ENCODE data around the gene COX8C. TPM values are rescaled to one million over a fixed set of nuclear protein-coding genes. Genes with fewer than 3 reads are reported as not detected.

COX8C gene
- polyA plus RNA-seq, 1 of the 3 experiments (the other 2 are of a cell fraction), result not detected

DNA sequence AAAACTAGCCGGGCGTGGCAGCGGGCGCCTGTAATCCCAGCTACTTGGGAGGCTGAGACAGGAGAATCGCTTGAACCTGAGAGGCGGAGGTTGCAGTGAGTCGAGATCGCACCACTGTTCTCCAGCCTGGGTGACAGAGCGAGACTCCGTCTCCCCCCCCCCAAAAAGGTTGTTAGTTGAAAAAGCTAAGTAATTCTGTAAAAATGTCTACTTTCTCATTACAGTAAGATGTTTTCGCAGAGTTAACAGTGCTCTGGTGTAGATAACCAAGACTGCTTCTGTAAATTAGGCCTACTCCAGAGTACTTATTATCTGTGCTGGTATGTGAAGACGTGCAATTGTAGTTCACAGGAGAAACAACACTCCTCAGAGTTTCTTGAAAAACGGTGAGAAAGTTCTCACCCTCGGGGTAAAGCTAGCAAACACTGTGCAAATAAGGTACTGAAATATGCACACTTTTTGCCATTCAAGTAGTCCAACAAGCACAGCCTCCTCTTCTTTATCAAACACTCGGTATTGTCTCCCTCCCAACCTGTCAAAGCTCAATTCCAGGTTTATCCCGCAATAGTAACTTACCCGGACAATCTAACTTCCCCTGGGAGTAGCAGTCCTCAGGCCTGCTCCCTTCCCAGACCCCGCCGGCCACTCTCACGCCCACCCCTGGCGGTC, 15.1 kb upstream of the COX8C start:
- no peaks in the 10 kb centered on the region for H3K9me3 ChIP-seq
- DNase-seq, result no peak
- peak overlapping the region; percentile 89 for H3K4me2 ChIP-seq
- H2AFZ ChIP-seq (ENCODE audit: low read depth), result 0 out of 2 replicates have a peak overlapping the region, but pooled peaks have one; percentile 56
- H3F3A ChIP-seq (replicated peaks; ENCODE audit: insufficient read depth), result no peaks in the 10 kb centered on the region
- H3K36me3 ChIP-seq (replicated peaks in 1 of 2; ENCODE audit: control insufficient read depth in 1 of 2, insufficient read depth in 2 of 2, low read length in 1 of 2), result no peaks in the 10 kb centered on the region
- H4K20me1 ChIP-seq (ENCODE audit: insufficient read depth), result peaks cover 44% of the 10 kb centered on the region
- 27% methylated on average over 16 of the region's 21 CpGs for WGBS (ENCODE audit: low lambda C conversion rate)
- POLR2A ChIA-PET, result interaction anchor here (0.6 kb wide), 1 partner anchor 211 kb away, joined by 4 read pairs; no protein-coding TSS in a partner anchor
- H3K9ac ChIP-seq, result peak overlapping the region; percentile 92
- no peaks in the 10 kb centered on the region for H3K27me3 ChIP-seq (ENCODE audit: insufficient read depth)
- peaks cover 59% of the 10 kb centered on the region for H3K79me2 ChIP-seq (ENCODE audit: insufficient read depth)
- H3K27ac ChIP-seq (ENCODE audit: low read depth in 2 of 2, low read length in 1 of 2), result peak overlapping the region; percentile 89 to 90
- H3K4me1 ChIP-seq (ENCODE audit: control insufficient read depth in 1 of 2, insufficient read depth in 2 of 2, low read depth in 1 of 2, low read length in 1 of 2), result peaks cover 0 to 19% of the 10 kb centered on the region in 2 experiments; a peak in 3 of 4 replicates
- TF ChIP-seq ELF1 (IDR thresholded peaks at IDR 0.05), result no peak
- TF ChIP-seq, protein P1, sequence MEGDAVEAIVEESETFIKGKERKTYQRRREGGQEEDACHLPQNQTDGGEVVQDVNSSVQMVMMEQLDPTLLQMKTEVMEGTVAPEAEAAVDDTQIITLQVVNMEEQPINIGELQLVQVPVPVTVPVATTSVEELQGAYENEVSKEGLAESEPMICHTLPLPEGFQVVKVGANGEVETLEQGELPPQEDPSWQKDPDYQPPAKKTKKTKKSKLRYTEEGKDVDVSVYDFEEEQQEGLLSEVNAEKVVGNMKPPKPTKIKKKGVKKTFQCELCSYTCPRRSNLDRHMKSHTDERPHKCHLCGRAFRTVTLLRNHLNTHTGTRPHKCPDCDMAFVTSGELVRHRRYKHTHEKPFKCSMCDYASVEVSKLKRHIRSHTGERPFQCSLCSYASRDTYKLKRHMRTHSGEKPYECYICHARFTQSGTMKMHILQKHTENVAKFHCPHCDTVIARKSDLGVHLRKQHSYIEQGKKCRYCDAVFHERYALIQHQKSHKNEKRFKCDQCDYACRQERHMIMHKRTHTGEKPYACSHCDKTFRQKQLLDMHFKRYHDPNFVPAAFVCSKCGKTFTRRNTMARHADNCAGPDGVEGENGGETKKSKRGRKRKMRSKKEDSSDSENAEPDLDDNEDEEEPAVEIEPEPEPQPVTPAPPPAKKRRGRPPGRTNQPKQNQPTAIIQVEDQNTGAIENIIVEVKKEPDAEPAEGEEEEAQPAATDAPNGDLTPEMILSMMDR (IDR thresholded peaks at IDR 0.05), result 0 out of 2 replicates have a peak, but pooled peaks have one; percentile 13
- H3K9me2 ChIP-seq, result no peaks in the 10 kb centered on the region
- peak overlapping the region; percentile 84 to 89 for H3K4me3 ChIP-seq (ENCODE audit: low read depth in 2 of 2, low read length in 1 of 2)
- CTCF ChIA-PET, result interaction anchor here (0.7 to 1.1 kb wide), 4 partner anchors 12 to 125 kb away, joined by 3 to 4 read pairs (median 3); partner anchors contain the start of genes GON7 and UBR7

DNA sequence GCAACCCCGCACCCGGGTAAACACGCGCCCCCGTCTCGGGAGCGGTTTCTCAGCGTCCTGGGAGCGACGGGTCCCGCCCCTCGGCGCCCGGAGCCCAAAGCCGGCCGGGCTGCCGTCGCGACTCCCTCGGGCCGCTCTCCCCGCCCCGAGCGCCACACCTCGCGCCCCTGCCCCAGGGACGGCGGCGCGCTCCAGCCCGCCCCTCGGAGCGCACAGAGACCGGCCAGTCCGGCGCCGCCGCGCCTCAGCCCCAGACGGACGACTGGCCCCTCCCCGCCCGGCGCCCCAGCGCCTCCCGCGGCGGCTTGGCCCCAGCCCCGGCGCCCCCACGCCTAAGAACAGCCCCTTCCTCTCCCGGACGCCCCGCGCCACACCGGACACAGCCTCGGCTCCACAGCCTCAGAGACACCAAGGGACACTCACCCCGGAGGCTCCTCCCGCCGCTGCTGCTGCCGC, 14.6 kb upstream of the COX8C start:
- Histone ChIP-seq H3K9ac (peak overlapping the region; percentile 92), H3K9me2 (no peaks in the 10 kb centered on the region), H3K79me2 (ENCODE audit: insufficient read depth) (peaks cover 54% of the 10 kb centered on the region), H3K4me2 (peak overlapping the region; percentile 89), H3K27ac (ENCODE audit: low read depth in 2 of 2, low read length in 1 of 2) (peak overlapping the region; percentile 89 to 90), H3K4me3 (ENCODE audit: low read depth in 2 of 2, low read length in 1 of 2) (peak overlapping the region; percentile 84 to 89), H3K4me1 (ENCODE audit: control insufficient read depth in 1 of 2, insufficient read depth in 2 of 2, low read depth in 1 of 2, low read length in 1 of 2) (peaks cover 0 to 19% of the 10 kb centered on the region in 2 experiments; a peak in 3 of 4 replicates), H3F3A (replicated peaks; ENCODE audit: insufficient read depth) (no peaks in the 10 kb centered on the region), H3K9me3 (no peaks in the 10 kb centered on the region), H3K27me3 (ENCODE audit: insufficient read depth) (no peaks in the 10 kb centered on the region), H4K20me1 (ENCODE audit: insufficient read depth) (peaks cover 40% of the 10 kb centered on the region), H3K36me3 (replicated peaks in 1 of 2; ENCODE audit: control insufficient read depth in 1 of 2, insufficient read depth in 2 of 2, low read length in 1 of 2) (no peaks in the 10 kb centered on the region), H2AFZ (ENCODE audit: low read depth) (peak overlapping the region; percentile 91; the same call in 1 of the 2 replicates)
- no peak for TF ChIP-seq SMC3 (IDR thresholded peaks at IDR 0.05; ENCODE audit: low read depth, low read length)
- peak; percentile 9; the same call in 1 of the 2 replicates for TF ChIP-seq POLR2AphosphoS5 (IDR thresholded peaks at IDR 0.05; ENCODE audit: low read depth, low read length)
- POLR2A ChIA-PET, result no interaction called here
- peak; percentile 85 for DNase-seq
- WGBS (ENCODE audit: low lambda C conversion rate), result 0% methylated on average over 3 of the region's 61 CpGs
- CTCF ChIA-PET, result no interaction called here

DNA sequence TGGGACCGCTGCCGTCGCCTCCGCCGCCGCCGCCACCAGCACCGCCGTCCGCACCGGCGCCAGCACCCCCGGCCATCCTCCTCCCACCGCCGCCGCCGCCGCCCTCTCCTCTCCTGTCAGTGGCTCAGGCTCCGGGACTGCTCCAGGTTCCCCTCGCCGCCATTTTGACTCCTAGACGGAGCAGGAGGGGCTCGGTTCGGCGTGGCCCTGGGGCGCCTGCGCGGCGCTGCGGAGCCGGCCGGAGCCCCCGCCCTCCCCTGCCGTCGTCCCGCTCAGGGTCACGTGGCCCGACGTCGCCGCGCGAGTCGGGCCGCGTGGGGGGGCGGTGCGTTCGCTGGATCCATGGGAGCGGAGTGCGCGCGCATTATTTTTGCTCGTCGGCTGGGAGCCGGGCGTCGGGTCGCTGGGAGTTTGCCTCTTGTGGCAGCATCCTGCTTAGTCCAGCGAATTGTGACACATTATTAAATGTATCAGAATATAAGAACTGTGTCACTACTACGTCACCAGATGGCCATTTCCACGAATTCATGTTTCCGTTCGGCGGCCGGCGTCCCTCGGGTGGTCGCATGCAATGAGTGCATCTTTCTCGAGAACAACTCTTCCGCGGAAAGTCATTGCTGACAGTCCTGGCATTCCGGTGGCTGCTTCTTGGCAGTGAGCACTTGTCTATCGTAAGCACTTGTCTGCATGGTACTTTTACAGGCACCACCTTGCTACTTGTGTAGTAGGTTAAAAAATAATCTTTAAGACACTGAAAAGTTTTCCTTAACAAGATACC, 13.9 kb upstream of the COX8C start, which contains the start of gene BTBD7:
TSS of gene BTBD7 (minus strand) at position 184 of the 778 bp plus-strand sequence. CDS start 36,985 bp downstream, outside the sequence.
- no peaks in the 10 kb centered on the region for H3K36me3 ChIP-seq (replicated peaks in 1 of 2; ENCODE audit: control insufficient read depth in 1 of 2, insufficient read depth in 2 of 2, low read length in 1 of 2)
- peak; percentile 99 for DNase-seq
- H3K79me2 ChIP-seq (ENCODE audit: insufficient read depth), result peaks cover 47% of the 10 kb centered on the region
- H3K4me3 ChIP-seq (ENCODE audit: low read depth in 2 of 2, low read length in 1 of 2), result peak within 1 kb of the TSS; percentile 84 to 89
- no peaks in the 10 kb centered on the region for H3K27me3 ChIP-seq (ENCODE audit: insufficient read depth)
- peaks cover 34% of the 10 kb centered on the region for H4K20me1 ChIP-seq (ENCODE audit: insufficient read depth)
- H3F3A ChIP-seq (replicated peaks; ENCODE audit: insufficient read depth), result no peaks in the 10 kb centered on the region
- H3K9me2 ChIP-seq, result no peaks in the 10 kb centered on the region
- 1% methylated on average over 25 of the region's 74 CpGs for WGBS (ENCODE audit: low lambda C conversion rate)
- ChIA-PET CTCF (no interaction called here), POLR2A (no interaction called here)
- peak within 1 kb of the TSS; percentile 92 for H3K9ac ChIP-seq
- H2AFZ ChIP-seq (ENCODE audit: low read depth), result peak within 1 kb of the TSS; percentile 91
- peaks cover 0 to 19% of the 10 kb centered on the region in 2 experiments; a peak in 3 of 4 replicates for H3K4me1 ChIP-seq (ENCODE audit: control insufficient read depth in 1 of 2, insufficient read depth in 2 of 2, low read depth in 1 of 2, low read length in 1 of 2)
- H3K4me2 ChIP-seq, result peak within 1 kb of the TSS; percentile 89
- H3K27ac ChIP-seq (ENCODE audit: low read depth in 2 of 2, low read length in 1 of 2), result peak within 1 kb of the TSS; percentile 89 to 90
- no peaks in the 10 kb centered on the region for H3K9me3 ChIP-seq
- no peak for TF ChIP-seq JUND (IDR thresholded peaks at IDR 0.05)
- TF ChIP-seq TCF12 (IDR thresholded peaks at IDR 0.05), result no peak
- TF ChIP-seq, protein P2, sequence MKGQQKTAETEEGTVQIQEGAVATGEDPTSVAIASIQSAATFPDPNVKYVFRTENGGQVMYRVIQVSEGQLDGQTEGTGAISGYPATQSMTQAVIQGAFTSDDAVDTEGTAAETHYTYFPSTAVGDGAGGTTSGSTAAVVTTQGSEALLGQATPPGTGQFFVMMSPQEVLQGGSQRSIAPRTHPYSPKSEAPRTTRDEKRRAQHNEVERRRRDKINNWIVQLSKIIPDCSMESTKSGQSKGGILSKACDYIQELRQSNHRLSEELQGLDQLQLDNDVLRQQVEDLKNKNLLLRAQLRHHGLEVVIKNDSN (IDR thresholded peaks at IDR 0.05; ENCODE audit: borderline replicate concordance, low read depth), result peak; percentile 92
- no peak for TF ChIP-seq FOXM1 (IDR thresholded peaks at IDR 0.05; ENCODE audit: low read depth)
- TF ChIP-seq, protein P3, sequence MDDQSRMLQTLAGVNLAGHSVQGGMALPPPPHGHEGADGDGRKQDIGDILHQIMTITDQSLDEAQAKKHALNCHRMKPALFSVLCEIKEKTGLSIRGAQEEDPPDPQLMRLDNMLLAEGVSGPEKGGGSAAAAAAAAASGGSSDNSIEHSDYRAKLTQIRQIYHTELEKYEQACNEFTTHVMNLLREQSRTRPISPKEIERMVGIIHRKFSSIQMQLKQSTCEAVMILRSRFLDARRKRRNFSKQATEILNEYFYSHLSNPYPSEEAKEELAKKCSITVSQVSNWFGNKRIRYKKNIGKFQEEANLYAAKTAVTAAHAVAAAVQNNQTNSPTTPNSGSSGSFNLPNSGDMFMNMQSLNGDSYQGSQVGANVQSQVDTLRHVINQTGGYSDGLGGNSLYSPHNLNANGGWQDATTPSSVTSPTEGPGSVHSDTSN (IDR thresholded peaks at IDR 0.05), result no peak
- TF ChIP-seq GATA2 (CRISPR knock-in tag; IDR thresholded peaks at IDR 0.05), result no peak
- peak; percentile 83 for TF ChIP-seq MXI1 (IDR thresholded peaks at IDR 0.05; ENCODE audit: low read depth, low read length)
- TF ChIP-seq RXRA (IDR thresholded peaks at IDR 0.05; ENCODE audit: borderline replicate concordance, low read depth), result no peak
- no peak for TF ChIP-seq ELF1 (IDR thresholded peaks at IDR 0.05)
- peak; percentile 87 for TF ChIP-seq YY1 (IDR thresholded peaks at IDR 0.05; ENCODE audit: low read depth)
- TF ChIP-seq FOSL2 (IDR thresholded peaks at IDR 0.05; ENCODE audit: borderline replicate concordance, low read depth), result no peak
- TF ChIP-seq, protein P4, sequence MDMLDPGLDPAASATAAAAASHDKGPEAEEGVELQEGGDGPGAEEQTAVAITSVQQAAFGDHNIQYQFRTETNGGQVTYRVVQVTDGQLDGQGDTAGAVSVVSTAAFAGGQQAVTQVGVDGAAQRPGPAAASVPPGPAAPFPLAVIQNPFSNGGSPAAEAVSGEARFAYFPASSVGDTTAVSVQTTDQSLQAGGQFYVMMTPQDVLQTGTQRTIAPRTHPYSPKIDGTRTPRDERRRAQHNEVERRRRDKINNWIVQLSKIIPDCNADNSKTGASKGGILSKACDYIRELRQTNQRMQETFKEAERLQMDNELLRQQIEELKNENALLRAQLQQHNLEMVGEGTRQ (IDR thresholded peaks at IDR 0.05; ENCODE audit: borderline replicate concordance, low read depth, low read length), result peak; percentile 85
